ENCODE measurements around the gene EMID1. TPM values are rescaled to one million over a fixed set of nuclear protein-coding genes. Genes with fewer than 3 reads are reported as not detected.

Gene EMID1
- total and polyA plus RNA-seq, 8 donors = 6.2 to 16.8 (median 10.0) TPM

DNA sequence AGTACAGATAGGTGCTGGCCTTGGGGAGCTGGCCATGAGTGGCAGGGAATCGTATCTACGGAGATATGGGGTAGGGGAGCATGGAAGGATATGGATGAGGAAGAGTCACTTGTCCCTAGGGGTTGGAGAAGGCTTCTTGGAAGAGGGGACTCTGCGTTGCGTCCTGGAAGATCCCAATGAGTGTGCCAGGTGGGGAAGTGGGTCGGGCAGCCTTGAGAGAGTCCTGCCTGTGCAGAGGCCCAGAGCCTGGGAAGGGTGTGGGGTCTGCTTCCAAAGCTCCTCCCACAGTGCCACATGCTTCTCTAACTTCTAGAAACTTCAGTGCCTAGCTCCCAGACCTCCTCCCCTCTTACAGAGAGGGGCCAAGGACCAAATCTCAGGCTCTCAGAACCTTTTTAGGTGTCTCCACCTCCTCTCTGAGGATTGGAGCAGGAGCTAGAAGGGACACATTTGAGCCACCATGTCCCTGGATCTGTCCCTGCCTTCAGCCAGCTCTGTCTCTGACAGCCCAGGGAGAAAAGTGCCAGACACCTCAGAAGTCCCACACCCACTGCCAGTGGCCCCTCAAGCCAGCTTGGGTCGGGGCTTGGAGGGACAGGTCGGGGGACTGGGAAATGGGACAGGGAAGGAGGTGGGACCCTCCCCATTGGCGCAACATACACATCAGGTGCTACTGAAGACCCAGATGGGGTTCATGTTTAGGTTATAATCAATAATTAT is 51.1 kb downstream of the EMID1 start:
- Histone ChIP-seq H3K4me1 (no peaks in the 10 kb centered on the region), H3K4me3 (no peak overlapping the region), H3K27ac (no peak overlapping the region), H3K36me3 (no peaks in the 10 kb centered on the region), H3K27me3 (no peaks in the 10 kb centered on the region), H3K9me3 (no peaks in the 10 kb centered on the region)
- intact Hi-C loops (cut with DNase I) = no loop called here
- FAIRE-seq (no peak), DNase-seq (no peak), ATAC-seq (no peak)
- no peak for TF ChIP-seq CTCF (IDR thresholded peaks at IDR 0.05)
- WGBS, 2 donors = 78 to 84% methylated on average over 8 of the region's 8 CpGs

- FAIRE-seq (no peak), ATAC-seq (peak; percentile 34 to 70 (median 58)), DNase-seq (peak in 3 of 6 donors; percentile 48 to 62 (median 56))
- Histone ChIP-seq H3K27ac (no peak overlapping the region), H3K4me3 (no peak overlapping the region), H3K36me3 (no peaks in the 10 kb centered on the region), H3K9me3 (no peaks in the 10 kb centered on the region), H3K27me3 (no peaks in the 10 kb centered on the region), H3K4me1 (no peaks in the 10 kb centered on the region)
- intact Hi-C loops (cut with DNase I) = no loop called here
- WGBS, 2 donors = 59 to 64% methylated on average over 8 of the region's 8 CpGs
- no peak for TF ChIP-seq CTCF (IDR thresholded peaks at IDR 0.05)
Measured at GRCh38 chr22:29257751-29258181, 52.1 kb downstream of the EMID1 start.

DNA sequence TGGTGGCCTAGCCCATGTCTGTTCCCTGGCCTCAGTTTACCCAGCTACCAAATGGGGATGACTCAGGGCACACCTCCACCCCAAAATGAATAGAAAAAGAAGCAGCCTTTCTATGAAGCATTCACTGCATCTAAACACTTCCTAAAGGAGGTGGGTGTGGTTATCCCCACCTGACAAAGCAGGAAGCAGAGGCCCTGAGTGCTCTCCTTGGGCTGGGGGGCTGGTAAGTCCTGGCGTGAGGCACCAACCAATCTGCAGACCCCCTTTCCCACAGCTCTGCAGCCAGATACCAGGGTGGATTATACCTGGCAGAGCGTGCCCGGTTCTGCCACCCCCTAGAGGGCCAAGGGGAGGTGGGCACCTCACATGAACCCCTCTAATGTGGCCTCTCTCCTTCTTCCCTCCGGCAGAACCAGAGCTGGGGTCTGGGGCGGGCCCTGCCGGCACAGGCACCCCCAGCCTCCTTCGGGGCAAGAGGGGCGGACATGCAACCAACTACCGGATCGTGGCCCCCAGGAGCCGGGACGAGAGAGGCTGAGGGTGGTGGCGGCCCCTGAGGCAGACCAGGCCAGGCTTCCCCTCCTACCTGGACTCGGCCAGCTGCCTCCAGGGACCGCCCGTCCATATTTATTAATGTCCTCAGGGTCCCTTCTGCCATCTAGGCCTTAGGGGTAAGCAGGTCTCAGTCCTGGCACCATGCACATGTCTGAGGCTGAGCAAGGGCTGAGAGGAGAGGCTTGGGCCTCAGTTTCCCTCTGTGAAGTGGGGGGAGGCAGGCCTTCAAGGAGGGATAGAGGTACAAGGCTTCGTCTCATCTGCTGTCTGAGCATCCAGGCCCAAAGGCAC is 52.9 kb downstream of the EMID1 start:
- no peak for DNase-seq
- WGBS, 2 donors = 91 to 92% methylated on average over 10 to 17 of the region's 17 CpGs
- H3K36me3 ChIP-seq = no peaks in the 10 kb centered on the region
- FAIRE-seq = no peak
- H3K4me1 ChIP-seq = peaks cover 0 to 2% (median 0%) of the 10 kb centered on the region in 3 donors
- H3K27me3 ChIP-seq = no peaks in the 10 kb centered on the region
- TF ChIP-seq CTCF (IDR thresholded peaks at IDR 0.05) = no peak
- no peaks in the 10 kb centered on the region for H3K9me3 ChIP-seq
- no peak overlapping the region for H3K4me3 ChIP-seq
- intact Hi-C loops (cut with DNase I) = no loop called here
- no peak for ATAC-seq
- no peak overlapping the region for H3K27ac ChIP-seq

DNA sequence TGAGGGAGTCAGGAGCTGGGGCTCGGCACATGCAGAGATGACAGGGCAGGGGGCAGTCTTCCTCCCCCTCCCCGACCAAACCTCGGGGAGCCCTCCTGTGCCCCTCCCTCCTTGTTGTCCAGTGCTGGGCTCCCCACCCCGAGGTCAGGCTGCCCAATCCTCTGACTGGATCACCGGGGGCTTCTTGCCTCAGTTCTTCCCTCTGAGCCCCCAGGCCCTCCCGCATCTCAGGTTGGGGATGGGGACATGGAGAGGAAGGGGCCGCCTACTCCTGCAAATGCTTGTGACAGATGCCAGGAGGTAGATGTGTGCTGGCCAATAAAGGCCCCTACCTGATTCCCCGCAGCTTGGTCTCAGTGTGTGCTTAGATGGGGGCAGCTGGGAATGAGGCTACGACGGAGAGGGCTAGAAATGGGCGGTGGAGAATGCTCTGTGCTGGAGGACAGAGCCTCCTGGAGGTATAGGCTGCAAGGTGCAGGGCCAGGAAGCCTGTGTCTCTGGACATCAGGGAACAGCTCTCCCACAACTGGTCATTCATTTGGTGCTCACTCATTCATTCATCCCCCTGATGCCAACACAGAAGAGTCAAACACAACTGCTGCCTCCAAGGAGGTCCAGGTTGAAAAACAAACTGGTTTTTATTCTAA is 53.7 kb downstream of the EMID1 start:
- no peak for DNase-seq
- no peak for TF ChIP-seq CTCF (IDR thresholded peaks at IDR 0.05)
- H3K4me1 ChIP-seq = peaks cover 0 to 5% (median 4%) of the 10 kb centered on the region in 3 donors
- no peaks in the 10 kb centered on the region for H3K9me3 ChIP-seq
- no peaks in the 10 kb centered on the region for H3K36me3 ChIP-seq
- intact Hi-C loops (cut with DNase I) = no loop called here
- H3K27ac ChIP-seq = no peak overlapping the region
- H3K27me3 ChIP-seq = no peaks in the 10 kb centered on the region
- WGBS, 2 donors = 81 to 92% methylated on average over 11 of the region's 11 CpGs
- no peak for FAIRE-seq
- ATAC-seq = no peak
- H3K4me3 ChIP-seq = no peak overlapping the region
